Measurements from ENCODE around the gene DSTYK.
"Not testable (repeated sequence)": the region's sequence is repeated elsewhere in the genome, so short reads cannot be mapped to it uniquely, and the experiment has no call there.

The DSTYK gene

GRCh38 chr1:205169248-205169647, 42.3 kb downstream of the DSTYK start:
- DNase-seq, result no peak

DNA sequence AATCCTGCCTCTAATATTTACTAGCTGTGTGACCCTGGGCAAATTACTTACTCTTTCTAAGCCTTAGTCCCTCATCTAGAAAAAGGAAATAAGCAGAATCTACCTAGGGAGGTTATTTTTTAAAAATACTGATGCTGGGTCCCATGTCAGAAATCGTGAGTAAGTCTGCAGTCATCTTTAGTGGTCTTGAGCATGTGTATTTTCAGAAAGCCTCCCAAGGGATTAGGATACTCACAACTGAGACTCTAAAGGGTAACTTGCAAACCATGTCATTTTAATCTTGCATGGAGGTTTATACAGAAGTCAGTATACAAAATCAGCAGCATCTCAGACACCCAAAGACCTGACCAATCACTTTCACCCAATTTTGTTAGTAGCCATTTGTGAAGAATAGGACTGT, 43.2 kb downstream of the DSTYK start:
- no peak for DNase-seq

- no peak for DNase-seq
Measured at GRCh38 chr1:205162301-205162700, 49.2 kb downstream of the DSTYK start.

DNA sequence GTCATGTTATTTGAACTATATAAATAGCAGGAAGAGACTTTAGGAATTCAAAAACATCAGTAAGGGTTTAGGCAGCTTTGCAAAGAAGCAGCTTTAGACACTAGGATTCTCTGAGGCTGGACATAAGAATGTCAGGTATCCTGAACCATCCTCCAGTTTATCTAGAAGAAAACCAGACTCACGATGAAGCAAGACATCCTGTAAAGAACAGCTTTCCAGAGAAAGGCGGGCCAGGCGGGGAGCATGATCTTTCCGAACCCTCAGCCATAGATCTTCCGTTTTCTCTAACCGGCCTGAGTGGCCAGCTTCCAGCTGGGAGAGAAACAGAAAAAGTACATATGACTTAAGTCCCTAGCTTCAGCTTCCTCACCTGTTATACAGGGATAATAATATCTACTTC, 50.4 kb downstream of the DSTYK start:
- no peak for DNase-seq

DNA sequence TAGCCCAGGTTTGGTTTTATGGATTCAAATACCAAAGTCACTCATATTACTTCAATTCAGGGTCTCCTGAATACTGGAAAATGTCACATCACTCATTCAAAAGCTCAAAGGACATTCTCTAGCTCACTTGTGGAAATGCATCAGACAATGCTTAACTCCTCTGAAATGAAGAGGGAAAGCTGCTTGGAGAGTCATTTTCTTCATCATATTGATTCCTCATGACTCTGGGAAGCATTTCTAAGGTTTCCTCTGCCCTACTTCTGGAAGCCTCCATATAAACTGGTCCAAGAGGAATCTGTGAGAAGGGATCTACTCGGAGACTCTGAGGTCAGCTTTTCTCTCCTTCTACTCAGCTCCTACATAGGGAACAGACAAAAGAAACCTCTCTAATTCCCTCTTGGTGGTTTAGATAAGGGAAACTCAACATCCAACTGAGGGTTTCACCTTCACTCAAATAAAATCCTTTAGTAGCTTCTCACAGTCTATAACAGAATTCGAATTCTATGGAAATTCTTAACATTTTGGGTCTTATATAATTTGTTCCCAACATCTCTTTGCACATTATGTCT, 53.4 kb downstream of the DSTYK start:
- DNase-seq, result no peak

- DNase-seq, result not testable (repeated sequence)
Measured at GRCh38 chr1:205155665-205156377, 55.7 kb downstream of the DSTYK start.

- no peak for DNase-seq
Measured at GRCh38 chr1:205152505-205152904, 59.0 kb downstream of the DSTYK start.

GRCh38 chr1:205150651-205151428, 60.7 kb downstream of the DSTYK start:
- DNase-seq, result no peak

GRCh38 chr1:205147191-205147835, 64.2 kb downstream of the DSTYK start:
- DNase-seq, result no peak

- no peak for DNase-seq
Measured at GRCh38 chr1:205144751-205145150, 66.8 kb downstream of the DSTYK start.

- DNase-seq, result no peak
Measured at GRCh38 chr1:205144046-205144720, 67.3 kb downstream of the DSTYK start.

GRCh38 chr1:205142102-205142469, 69.4 kb downstream of the DSTYK start:
- DNase-seq, result no peak

GRCh38 chr1:205141236-205142101, 70.0 kb downstream of the DSTYK start:
- peak; percentile 62 for DNase-seq

DNA sequence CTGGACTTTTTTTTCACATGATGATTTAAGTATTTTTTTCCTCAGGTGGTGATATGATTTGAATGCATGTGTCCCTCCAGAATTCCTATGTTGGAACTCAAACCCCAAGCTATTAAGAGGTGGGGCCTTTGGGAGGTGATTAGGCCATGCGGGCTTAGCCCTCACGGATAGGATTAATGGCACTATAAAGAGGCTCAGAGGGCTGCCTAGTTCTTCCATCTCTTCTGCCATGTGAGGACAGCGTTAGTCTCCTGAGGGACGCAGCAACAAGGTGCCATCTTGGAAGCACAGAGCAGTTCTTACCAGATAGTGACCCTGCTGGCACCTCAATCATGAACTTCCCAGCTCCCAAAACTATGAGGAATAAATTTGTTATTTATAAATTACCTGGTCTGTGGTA, 71.4 kb downstream of the DSTYK start:
- no peak for DNase-seq

- no peak for DNase-seq
Measured at GRCh38 chr1:205137901-205138300, 73.6 kb downstream of the DSTYK start.

DNA sequence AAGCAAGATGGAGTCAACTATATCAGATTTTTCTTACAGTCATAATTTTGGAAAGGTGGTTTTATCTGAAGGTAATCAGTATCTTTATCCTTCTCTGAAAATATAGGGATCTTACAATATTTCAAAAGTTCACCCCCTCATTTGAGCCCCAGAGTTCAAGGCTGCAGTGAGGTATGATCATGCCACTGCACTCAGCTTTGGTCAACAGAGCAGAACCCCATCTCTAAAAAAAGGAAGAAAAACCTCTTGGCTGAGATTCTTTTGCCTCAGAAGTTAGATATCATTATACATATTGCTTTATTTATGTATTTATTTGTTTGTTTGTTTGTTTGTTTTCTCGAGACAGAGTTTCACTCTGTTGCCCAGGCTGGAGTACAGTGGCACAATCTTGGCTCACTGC, 78.2 kb downstream of the DSTYK start:
- DNase-seq, result no peak

DNA sequence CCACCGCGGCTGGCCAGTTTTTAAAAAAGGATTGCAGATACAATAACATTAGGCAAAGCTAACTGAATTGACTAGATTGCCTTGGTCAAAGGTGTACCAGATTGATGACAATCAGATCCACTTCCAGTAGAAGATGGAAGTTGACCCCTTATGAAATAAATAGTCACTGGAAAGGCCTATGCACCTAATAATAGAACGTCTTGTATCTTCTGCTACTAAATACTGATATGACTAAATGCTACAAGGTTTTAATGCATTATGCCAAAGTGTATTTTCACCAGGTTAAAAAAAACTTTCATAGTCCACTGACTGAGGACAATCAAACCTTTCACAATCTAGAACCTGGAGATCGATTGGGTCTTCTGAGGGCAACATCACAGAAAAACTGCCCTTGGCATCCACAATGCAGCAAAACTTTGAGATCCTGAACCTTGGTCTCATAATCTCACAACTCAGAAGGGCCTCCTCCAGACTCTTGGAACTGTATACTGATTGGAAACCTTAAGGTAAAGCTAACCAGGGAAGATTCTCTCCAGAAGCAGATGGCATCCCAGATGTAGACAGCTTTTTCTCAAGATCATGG, 82.0 kb downstream of the DSTYK start:
- DNase-seq, result no peak

- DNase-seq, result no peak
Measured at GRCh38 chr1:205128050-205128449, 83.5 kb downstream of the DSTYK start.

DNA sequence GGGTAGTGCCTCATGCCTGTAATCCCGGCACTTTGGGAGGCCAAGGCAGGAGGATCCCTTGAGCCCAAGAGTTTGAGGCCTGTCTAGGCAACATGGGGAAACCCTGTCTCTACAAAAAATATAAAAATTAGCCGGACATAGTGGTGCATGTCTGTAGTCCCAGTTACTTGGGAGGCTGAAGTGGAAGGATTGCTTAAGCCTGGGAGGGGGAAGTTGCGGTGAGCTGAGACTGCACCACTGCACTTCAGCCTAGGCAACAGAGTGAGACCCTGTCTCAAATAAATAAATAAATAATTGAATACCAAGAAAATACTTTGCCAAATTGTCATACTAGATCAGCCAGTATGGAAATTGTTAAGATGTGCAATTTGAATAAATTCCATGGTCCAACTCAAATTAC, 83.9 kb downstream of the DSTYK start:
- DNase-seq, result no peak

DNA sequence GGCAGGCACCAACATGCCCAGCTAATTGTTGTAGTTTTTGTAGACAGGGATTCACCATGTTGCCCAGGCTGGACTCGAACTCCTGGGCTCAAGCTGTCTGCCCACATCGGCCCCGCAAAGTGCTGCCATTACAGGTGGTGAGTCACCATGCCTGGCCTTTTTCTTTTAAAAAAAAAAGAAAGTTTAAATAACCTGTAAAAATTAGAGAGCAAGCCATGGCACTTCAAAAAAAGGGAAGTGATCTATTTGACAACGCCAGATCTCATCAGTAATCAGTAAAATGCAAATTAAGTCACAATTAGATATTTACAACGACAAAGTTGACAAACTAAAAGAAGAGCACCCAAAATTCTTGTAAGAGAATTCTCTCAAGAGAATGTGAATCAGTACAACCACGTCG, 86.8 kb downstream of the DSTYK start:
- no peak for DNase-seq

GRCh38 chr1:205122489-205122882, 89.0 kb downstream of the DSTYK start:
- DNase-seq, result no peak
